MG63 (cell line): Measurements from ENCODE around the gene SLC34A1. TPM values are rescaled to one million over a fixed set of nuclear protein-coding genes. Genes with fewer than 3 reads are reported as not detected.
"Not testable (repeated sequence)": the region's sequence is repeated elsewhere in the genome, so short reads cannot be mapped to it uniquely, and the experiment has no call there.

ENCODE experiments used
- DNase-seq: peaks from one replicate; pipeline ENCODE4 v3.0.0-alpha.2; 2020
- H3K27me3 ChIP-seq: fragments of 250-450 bp; sonication (Bioruptor Pico); 2 replicates; pipeline ENCODE4 v1.5.1; 2020; ENCODE audit warnings: mild to moderate bottlenecking, moderate library complexity
- H3K36me3 ChIP-seq: fragments of 250-450 bp; sonication (Bioruptor Pico); 2 replicates; pipeline ENCODE4 v1.5.1; 2020; ENCODE audit warnings: mild to moderate bottlenecking, moderate library complexity
- H3K4me3 ChIP-seq: fragments of 250-450 bp; sonication (Bioruptor Pico); 2 replicates; pipeline ENCODE4 v1.5.1; 2020; ENCODE audit warnings: mild to moderate bottlenecking, moderate library complexity
- H3K9me3 ChIP-seq: fragments of 250-450 bp; sonication (Bioruptor Pico); 2 replicates; pipeline ENCODE4 v1.5.1; 2020; ENCODE audit warnings: mild to moderate bottlenecking, moderate library complexity
- total RNA-seq: library from RNA; depleted of rRNA; stranded (reverse); fragments of >200 nt; shearing (Covaris generic); gene quantifications from 2 replicates; pipeline ENCODE4 v1.2.3, GENCODE V29; 2014; ENCODE audit warnings: low replicate concordance

The SLC34A1 gene
- total RNA-seq, 1 experiment from 2014 or later = not detected

DNA sequence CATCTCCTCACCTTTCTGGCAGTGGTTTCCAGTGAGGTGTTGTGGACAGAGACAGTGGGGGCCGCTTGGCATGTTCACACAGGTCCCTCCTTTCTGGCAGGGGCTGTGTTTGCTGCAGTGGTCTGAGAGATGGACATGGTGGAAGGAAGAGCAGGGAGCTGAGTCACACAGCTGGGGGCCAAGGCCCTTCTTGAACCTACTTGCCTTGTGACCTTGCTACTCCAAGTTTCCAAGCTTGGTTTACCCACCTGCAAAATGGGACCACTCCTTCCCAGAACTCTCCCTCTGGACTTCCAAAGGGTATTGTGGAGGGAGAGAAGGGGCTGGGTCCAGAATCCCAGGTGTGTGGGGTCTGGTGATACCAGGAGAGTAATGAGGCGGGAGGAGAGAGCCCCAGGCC is 21.1 kb downstream of the SLC34A1 start:
- Histone ChIP-seq H3K4me3 (no peak overlapping the region), H3K9me3 (no peaks in the 10 kb centered on the region), H3K27me3 (peaks cover 35% of the 10 kb centered on the region), H3K36me3 (no peaks in the 10 kb centered on the region)
- no peak for DNase-seq

DNA sequence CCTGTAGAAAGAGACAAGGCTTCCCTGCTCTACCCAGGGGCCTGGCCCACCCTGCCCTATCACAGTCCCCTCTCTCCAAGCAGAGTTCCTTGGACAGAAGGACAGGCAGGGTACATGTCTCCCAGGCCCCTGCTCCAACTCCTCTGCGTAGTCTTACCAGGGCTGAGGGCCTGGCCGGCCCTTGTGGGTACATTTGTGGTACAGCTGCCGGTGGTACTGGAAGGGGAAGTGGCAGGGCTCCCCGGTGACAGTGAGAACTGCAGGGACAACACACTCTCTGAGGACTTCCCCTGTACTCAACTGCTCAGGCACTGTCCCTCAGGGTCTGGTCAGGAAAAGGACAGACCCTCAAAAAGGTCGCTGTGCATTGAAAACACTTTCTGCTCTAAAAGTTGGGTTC is 21.6 kb downstream of the SLC34A1 start:
- no peaks in the 10 kb centered on the region for H3K9me3 ChIP-seq
- H3K27me3 ChIP-seq = peaks cover 32% of the 10 kb centered on the region
- no peaks in the 10 kb centered on the region for H3K36me3 ChIP-seq
- no peak for DNase-seq
- H3K4me3 ChIP-seq = no peak overlapping the region

DNA sequence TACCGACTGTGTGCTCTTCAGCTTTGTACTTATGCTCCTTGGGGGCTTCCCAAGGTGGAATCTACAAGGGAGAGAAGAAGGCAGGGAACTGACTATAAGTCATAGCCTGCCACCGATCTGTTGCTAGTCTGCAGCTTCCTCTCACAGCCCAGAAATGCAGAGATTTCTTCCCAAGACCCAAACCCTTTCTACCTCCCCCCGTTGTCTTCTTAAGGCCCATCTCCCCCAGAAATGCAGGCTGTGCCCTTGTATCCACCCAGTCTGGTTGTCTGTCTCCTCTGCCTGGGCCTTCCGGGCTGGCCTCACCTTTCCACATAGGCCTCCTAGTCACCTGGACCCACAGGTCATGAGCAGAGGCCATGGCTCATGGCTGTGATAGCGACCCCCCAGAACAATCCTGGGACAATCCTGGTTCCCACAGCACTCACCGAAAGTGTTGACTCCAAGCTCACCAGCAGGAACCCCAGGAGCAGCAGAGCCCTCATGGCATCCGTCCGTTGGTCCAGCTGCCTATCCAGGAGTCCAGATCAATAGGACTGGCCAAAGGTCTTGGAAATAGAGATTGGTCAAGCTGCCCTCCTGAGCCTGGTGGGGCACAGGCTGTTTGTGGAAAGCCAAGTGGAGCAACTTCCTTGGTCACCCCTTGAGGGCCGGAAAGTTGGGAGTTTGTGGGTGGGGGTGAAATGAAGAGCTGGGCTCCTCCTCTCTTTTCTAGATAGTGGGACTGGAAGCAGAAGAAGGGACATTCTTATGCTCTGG is 25.0 kb downstream of the SLC34A1 start, which contains the start of gene F12:
F12 (minus strand) TSS at position 522 of the 759 bp plus-strand sequence; CDS start at position 485, 37 bp downstream.
- Histone ChIP-seq H3K4me3 (no peak within 1 kb of the TSS), H3K27me3 (peaks cover 11% of the 10 kb centered on the region)
- no peak for DNase-seq

DNA sequence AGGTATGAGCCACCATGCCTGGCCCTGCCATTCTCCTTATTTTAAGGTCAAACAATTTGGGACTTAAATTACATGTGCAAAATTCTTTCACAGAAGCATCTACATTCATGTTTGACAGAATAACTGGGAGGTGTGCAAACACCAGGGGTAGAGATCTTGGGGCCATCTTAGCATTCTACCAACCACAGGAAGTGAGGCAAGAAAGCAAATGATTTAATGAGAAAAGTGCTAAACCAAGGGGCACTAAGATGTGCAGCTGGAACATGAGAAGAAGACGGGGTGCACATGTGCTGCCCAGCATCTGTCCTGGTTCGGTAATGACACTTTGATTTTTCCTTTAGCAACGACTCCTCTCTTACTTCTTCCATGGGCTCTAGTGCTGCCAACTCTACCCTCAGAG is 26.3 kb downstream of the SLC34A1 start:
- Histone ChIP-seq H3K36me3 (no peaks in the 10 kb centered on the region), H3K27me3 (peaks cover 11% of the 10 kb centered on the region), H3K4me3 (no peak overlapping the region), H3K9me3 (no peaks in the 10 kb centered on the region)
- no peak for DNase-seq

More for the DNA sequence above, 25.0 kb downstream of the SLC34A1 start, which contains the start of gene F12:
- H3K9me3 ChIP-seq = no peaks in the 10 kb centered on the region
- no peaks in the 10 kb centered on the region for H3K36me3 ChIP-seq

DNA sequence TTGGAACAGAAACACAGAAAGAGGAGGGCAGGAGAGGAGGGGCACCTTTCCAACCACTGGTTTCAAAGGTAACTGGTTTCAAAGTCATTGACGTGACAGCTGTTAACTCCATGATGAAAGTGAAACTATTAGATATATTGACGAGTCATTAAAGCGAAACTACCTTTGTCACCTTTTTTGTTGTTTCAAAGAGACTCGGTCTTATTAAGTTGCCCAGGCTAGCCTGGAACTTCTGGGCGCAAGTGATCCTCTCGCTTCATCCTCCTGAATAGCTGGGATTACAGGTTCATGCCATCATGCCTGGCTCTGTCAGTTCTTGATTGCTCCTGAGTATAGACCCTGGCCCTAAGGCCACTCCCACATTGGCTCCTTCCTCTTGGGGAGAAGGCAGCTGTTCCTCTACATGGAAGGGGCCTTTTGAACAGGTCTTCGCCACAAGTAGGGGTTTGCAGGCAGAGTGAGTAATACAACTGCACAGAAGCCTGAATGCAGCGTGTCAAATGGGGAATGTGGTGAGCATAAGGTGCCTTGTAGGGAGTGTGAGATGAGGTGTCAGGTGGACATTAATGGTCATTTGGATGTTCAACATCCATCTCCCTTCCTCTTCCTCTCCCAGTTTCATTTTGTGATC is 28.5 kb downstream of the SLC34A1 start:
- H3K4me3 ChIP-seq = no peak overlapping the region
- H3K9me3 ChIP-seq = no peaks in the 10 kb centered on the region
- no peak for DNase-seq

DNA sequence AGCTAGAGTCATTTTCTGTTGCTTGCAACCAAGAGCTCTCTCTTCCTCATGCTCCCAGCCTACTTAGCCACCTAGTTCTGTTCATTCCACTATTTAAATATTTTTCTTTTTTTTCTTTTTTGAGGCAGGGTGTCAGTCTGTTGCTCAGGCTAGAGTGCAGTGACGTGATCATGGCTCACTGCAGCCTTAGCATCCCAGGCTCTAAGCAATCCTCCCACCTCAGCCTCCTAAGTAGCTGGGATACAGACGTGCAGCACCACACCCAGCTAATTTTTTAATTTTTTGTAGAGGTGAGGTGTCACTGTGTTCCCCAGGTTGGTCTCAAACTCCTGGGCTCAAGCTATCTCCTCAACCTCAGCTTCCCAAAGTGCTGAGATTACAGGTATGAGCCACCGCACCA is 30.2 kb downstream of the SLC34A1 start:
- H3K4me3 ChIP-seq = no peak overlapping the region
- H3K27me3 ChIP-seq = peaks cover 11% of the 10 kb centered on the region
- no peaks in the 10 kb centered on the region for H3K36me3 ChIP-seq
- H3K9me3 ChIP-seq = no peaks in the 10 kb centered on the region
- no peak for DNase-seq

More for the DNA sequence above, 28.5 kb downstream of the SLC34A1 start:
- no peaks in the 10 kb centered on the region for H3K36me3 ChIP-seq
- peaks cover 11% of the 10 kb centered on the region for H3K27me3 ChIP-seq

DNA sequence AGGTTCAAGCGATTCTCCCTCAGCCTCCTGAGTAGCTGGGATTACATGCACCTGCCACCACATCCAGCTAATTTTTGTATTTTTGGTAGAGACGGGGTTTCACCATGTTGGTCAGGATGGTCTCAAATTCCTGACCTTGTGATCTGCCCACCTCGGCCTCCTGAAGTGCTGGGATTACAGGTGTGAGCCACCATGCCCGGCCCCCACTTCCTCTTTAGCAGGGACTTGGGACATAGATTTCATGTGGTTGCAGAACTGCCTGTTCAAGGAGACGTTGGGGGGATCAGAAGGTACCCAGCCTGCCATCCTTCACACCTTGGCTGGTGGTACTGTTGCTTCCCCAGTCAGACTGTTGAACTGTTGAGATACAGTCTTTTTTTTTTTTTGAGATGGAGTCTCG is 32.8 kb downstream of the SLC34A1 start:
- not testable (repeated sequence) for H3K9me3 ChIP-seq, DNase-seq, H3K4me3 ChIP-seq, H3K36me3 ChIP-seq
- peaks cover 11% of the 10 kb centered on the region for H3K27me3 ChIP-seq

DNA sequence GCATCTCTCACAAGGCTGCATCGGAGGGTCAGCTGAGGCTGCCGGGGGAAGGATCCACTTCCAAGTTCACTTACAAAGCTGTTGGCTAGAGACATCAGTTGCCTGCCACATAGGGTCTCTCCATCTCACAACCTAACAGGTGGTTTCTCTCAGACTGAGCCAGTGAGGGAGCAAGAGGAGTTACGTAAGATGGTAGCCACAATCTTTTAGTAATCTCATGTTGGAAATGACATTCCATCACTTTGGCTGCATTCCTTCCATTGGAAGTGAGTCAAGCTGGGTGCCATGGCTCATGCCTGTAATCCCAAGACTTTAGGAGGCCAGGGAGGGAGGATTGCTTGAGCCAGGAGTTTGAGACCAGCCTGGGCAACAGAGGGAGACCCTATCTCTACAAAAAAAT is 34.8 kb downstream of the SLC34A1 start:
- no peaks in the 10 kb centered on the region for H3K9me3 ChIP-seq
- DNase-seq = peak; percentile 56
- no peaks in the 10 kb centered on the region for H3K27me3 ChIP-seq
- no peak overlapping the region for H3K4me3 ChIP-seq
- H3K36me3 ChIP-seq = no peaks in the 10 kb centered on the region

DNA sequence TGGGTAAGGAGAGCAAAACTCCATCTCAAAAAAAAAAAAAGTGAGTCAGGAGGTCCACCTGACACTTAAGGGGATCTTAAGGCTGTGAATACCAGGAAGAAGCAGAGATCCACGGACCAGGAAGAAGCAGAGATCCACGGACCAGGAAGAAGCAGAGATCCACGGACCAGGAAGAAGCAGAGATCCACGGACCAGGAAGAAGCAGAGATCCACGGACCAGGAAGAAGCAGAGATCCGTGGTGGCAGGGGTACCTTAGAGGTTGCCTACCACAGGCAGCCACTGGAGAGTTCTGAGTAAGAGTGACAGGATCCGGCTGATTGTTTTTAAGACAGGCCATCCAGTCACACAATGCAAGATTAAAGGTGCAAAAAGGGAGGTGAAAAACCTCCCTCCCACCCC is 36.2 kb downstream of the SLC34A1 start:
- not testable (repeated sequence) for H3K9me3 ChIP-seq, H3K4me3 ChIP-seq, DNase-seq, H3K36me3 ChIP-seq, H3K27me3 ChIP-seq

DNA sequence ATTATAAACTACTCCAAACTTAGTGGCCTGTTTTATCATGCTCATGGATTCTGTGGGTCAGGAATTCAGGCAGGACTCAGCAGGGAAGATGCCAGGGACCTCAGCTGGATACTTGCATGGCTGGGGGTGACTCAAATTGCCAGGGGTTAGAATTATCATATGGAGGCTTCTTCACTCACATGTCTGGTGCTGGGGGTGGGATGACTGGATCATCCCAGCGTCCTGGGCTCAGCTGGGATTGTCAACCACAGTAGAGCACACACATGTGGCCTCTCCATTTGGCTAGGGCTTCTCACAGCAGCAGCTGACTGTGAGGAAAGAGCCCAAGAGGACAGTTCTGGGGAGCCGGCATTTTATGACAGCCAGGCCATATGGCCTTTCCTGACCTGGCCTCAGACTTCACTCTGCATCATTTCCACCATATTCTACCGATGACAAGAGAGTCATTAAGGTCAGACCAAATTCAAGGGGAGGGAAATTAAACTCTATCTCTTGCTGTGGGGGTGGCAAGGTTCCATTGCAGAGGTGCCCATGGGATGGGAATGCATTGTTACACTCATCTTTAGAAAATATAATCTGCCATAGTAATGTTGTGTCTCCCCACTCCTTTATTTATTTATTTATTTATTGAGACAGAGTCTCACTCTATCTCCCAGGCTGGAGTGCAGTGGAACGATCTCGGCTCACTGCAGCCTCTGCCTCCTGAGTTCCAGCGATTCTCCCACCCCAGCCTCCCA is 37.0 kb downstream of the SLC34A1 start:
- DNase-seq = no peak
- no peaks in the 10 kb centered on the region for H3K36me3 ChIP-seq
- H3K9me3 ChIP-seq = no peaks in the 10 kb centered on the region

DNA sequence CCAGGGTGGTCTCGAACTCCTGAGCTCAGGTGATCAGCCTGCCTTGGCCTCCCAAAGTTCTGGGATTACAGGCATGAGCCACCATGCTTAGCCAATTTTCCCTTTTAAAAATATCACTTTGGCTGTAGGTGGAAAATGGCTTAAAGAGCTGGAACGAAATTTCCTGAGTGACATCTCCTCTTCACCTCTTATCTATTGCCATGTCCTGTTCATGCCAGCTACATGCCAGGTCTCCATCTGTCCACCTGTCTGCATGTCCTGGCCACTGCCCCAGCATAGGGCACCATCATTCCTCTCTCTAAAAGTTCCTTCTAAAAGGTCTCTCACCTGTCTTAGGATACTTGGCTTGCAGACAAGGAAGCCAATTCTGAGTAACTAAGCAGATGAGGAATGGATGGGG is 39.4 kb downstream of the SLC34A1 start:
- Histone ChIP-seq H3K4me3 (no peak overlapping the region), H3K36me3 (peaks cover 14% of the 10 kb centered on the region)

More for the DNA sequence above, 37.0 kb downstream of the SLC34A1 start:
- Histone ChIP-seq H3K4me3 (no peak overlapping the region), H3K27me3 (no peaks in the 10 kb centered on the region)

DNA sequence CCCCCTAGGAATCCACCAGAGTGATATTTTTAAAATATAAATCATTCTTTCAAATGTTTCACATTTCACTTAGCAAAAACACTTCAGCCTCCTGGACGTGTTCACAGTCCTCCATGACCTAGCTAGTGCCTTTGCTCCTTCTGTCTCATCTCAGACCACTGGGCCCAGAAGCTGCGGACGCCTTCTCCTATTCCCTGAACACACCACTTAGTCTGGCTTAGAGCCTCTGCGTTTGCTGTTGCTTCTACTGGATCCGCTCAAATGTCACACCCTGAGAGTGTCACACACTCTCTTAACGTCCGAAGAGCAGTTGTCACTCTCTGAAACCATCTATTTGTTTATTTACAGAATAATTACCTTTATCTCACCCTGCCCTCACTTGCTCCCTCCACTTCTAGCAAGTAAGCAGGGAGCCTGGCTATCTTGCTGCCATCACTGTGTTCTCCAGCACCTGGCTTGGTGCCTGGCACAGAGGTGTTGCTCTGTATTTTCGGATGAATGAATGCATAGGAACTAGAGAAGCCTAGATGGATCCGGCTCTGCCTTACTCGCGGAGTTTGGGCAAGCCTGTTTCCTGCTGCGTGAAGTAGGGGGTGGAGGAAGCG is 41.1 kb downstream of the SLC34A1 start:
- peak overlapping the region; percentile 60 for H3K4me3 ChIP-seq
- no peaks in the 10 kb centered on the region for H3K27me3 ChIP-seq
- no peaks in the 10 kb centered on the region for H3K9me3 ChIP-seq
- H3K36me3 ChIP-seq = peaks cover 24% of the 10 kb centered on the region
- no peak for DNase-seq

More for the DNA sequence above, 39.4 kb downstream of the SLC34A1 start:
- DNase-seq = no peak
- no peaks in the 10 kb centered on the region for H3K9me3 ChIP-seq
- no peaks in the 10 kb centered on the region for H3K27me3 ChIP-seq

DNA sequence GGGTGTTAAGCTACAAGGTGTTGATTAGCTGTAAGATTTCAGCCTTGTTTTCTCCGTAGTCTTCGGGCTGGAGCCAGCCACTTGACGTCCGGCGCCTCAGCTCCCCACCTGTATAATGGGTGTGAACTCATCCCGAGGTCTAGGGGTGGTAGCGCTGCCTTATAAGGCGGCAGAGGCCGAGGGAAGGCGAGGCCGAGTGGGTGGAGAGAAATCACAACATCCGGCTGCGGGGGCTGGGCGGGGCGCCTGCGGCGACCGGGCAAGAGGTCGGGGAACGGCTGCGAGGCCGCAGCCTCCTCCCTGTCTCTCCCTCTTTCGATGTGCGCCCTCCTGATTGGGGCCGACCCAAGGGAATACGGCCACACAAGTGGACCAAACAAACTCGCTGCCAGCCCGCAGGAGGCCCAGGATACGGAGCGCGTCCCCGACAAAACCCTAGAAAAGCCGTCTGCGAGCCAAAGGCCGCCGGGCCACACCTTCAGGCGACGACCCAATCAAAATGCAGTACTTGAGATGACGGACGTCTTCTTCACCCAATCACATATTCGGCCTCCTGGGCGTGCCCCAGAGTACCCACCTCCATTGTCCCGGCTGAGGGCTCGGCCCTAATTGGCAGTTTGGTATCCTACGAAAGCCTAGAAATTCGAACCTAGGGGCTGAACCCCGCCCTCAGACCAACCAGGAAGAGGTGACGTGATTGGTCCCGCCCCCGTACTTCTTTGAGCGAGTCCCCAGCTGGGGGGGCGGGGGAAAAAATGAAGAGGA is 41.7 kb downstream of the SLC34A1 start:
- H3K27me3 ChIP-seq = no peaks in the 10 kb centered on the region
- no peaks in the 10 kb centered on the region for H3K9me3 ChIP-seq
- peaks cover 31% of the 10 kb centered on the region for H3K36me3 ChIP-seq
- DNase-seq = peak; percentile 100
- peak overlapping the region; percentile 60 for H3K4me3 ChIP-seq

DNA sequence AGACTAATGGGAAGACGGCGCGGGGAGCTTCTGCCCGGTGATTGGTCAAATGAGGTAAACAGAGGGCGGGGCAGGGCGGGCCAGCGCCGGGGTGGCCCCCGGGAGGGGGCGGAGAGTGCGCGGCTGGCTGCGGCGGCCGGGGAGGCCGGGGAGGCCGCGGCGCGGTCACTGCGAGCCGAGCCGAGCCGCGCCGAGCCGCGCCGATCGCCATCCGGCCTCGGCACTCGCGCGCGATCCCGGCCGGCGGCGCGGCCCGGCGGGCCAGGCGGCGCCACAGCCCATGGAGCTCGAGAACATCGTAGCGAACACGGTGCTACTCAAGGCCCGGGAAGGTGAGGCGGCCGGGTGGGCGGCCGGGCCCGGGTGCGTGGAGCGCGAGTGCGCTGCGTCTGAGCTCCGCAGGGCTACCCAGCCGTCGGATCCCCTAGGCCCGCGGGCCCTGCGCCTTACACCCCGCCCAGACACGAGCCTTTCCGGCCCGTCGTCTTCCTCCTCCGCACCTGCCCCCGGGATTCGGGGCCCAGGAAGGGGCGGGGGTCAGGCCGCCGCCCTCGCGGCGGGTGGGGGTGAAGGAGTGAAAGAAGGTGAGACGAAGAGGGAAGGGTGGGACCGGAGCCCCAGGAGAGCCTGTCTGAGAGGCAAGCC is 42.5 kb downstream of the SLC34A1 start, which contains the start of gene GRK6:
GRK6 (plus strand) TSS at position 111 of the 645 bp plus-strand sequence; CDS start at position 281, 170 bp downstream.
- H3K9me3 ChIP-seq = no peaks in the 10 kb centered on the region
- DNase-seq = peak; percentile 68
- H3K27me3 ChIP-seq = no peaks in the 10 kb centered on the region
- H3K4me3 ChIP-seq = peak within 1 kb of the TSS; percentile 71
- peaks cover 38% of the 10 kb centered on the region for H3K36me3 ChIP-seq

DNA sequence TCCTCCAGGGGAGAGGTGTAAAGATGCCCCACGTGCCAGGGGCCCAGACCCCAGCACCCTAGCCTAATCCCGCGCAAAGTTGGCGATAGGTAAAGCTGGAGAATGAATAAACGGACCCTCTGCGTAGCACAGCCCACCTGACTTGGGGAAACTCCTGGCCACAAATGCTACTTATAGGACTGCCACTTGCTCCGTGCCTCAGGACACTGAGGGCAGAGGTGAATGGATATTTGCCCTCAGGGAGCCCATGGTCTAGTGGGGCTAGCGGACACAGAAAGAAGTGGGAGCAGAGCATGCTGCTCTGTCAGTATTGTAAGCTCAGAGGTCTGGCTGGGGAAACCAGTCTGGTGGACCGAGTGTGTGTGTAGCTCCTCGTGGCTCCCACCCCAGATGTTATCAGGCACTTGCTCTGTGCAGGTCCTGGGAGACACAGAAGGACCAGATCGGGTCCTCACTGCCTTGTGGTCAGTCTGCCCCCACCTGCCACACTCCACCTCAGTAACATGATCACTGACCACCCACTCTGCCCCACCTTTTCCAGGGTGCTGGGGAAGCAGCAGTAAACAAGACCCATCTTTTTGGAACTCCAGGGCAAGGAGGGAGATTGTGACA is 43.1 kb downstream of the SLC34A1 start:
- H3K36me3 ChIP-seq = peaks cover 44% of the 10 kb centered on the region
- H3K4me3 ChIP-seq = peak overlapping the region; percentile 71
- peak; percentile 8 for DNase-seq
- no peaks in the 10 kb centered on the region for H3K9me3 ChIP-seq
- no peaks in the 10 kb centered on the region for H3K27me3 ChIP-seq
